Keratinocyte (primary cell): ENCODE data around the gene TAF1B.

Source experiments
- CTCF ChIP-seq, 3 experiments: IDR thresholded peaks in 1 of 3; conservative IDR thresholded peaks in 1 of 3; optimal IDR thresholded peaks in 1 of 3; 2 replicates in 2 of 3; 3 replicates in 1 of 3; pipeline versions ENCODE3 to v1.5.1; 2011; ENCODE audit warnings: low read length in 3 of 3, mild to moderate bottlenecking in 3 of 3, moderate library complexity in 2 of 3, control low read depth in 1 of 3, inconsistent platforms in 1 of 3; ENCODE audit not compliant: insufficient read depth in 2 of 3; ENCODE audit errors: extremely low read depth in 1 of 3
- EZH2 ChIP-seq: IDR thresholded peaks from one replicate; pipeline ENCODE4 v1.6.1; 2012; ENCODE audit warnings: inconsistent platforms, mild to moderate bottlenecking, low read length, moderate library complexity

GRCh38 chr2:9948721-9949120 is 105.4 kb downstream of the TAF1B start:
- TF ChIP-seq CTCF (optimal IDR thresholded peaks at IDR 0.05 in 1 of 3, IDR thresholded peaks at IDR 0.05 in 1 of 3, conservative IDR thresholded peaks at IDR 0.05 in 1 of 3; ENCODE audit: extremely low read depth in 1 of 3, insufficient read depth in 2 of 3, low read length in 3 of 3) (no peak), EZH2 (no peak)
